NCI-H510A (cell line): ENCODE results near the gene RECK.
"Not testable (repeated sequence)": the region's sequence is repeated elsewhere in the genome, so short reads cannot be mapped to it uniquely, and the experiment has no call there.

Experiments used
- DNase-seq: peaks from one replicate; lab custom pipeline; 2025; lab: John Stamatoyannopoulos, UW

RECK gene

GRCh38 chr9:36036780-36037548, at the start of gene RECK:
TSS of gene RECK (plus strand) at chr9:36036913. CDS start at chr9:36036999, 86 bp downstream.
- DNase-seq: peak; percentile 69

- no peak for DNase-seq
These were observed 46.6 kb upstream of the RECK start for GRCh38 chr9:35990155-35990554.

- not testable (repeated sequence) for DNase-seq
These were observed 43.6 kb upstream of the RECK start for GRCh38 chr9:35993136-35993535.

- DNase-seq: no peak
These were observed 42.6 kb upstream of the RECK start for GRCh38 chr9:35993976-35994720.

GRCh38 chr9:35994959-35995358, 41.8 kb upstream of the RECK start:
- DNase-seq: no peak

GRCh38 chr9:35996358-35996970, 40.2 kb upstream of the RECK start:
- no peak for DNase-seq

GRCh38 chr9:35997016-35997415, 39.7 kb upstream of the RECK start:
- DNase-seq: not testable (repeated sequence)

GRCh38 chr9:35998333-35998732, 38.4 kb upstream of the RECK start:
- no peak for DNase-seq

GRCh38 chr9:36005891-36006290, 30.8 kb upstream of the RECK start:
- DNase-seq: no peak

- DNase-seq: no peak
These were observed 30.0 kb upstream of the RECK start for GRCh38 chr9:36006549-36007315.

- DNase-seq: no peak
These were observed 29.4 kb upstream of the RECK start for GRCh38 chr9:36007316-36007708.

GRCh38 chr9:36007852-36008251, 28.9 kb upstream of the RECK start:
- no peak for DNase-seq

- peak; percentile 13 for DNase-seq
These were observed 27.9 kb upstream of the RECK start for GRCh38 chr9:36008774-36009300.

- DNase-seq: no peak
These were observed 25.3 kb upstream of the RECK start for GRCh38 chr9:36011379-36011778.

- no peak for DNase-seq
These were observed 19.4 kb upstream of the RECK start for GRCh38 chr9:36017278-36017677.

- DNase-seq: no peak
These were observed 18.6 kb upstream of the RECK start for GRCh38 chr9:36018129-36018528.

- DNase-seq: no peak
These were observed 17.6 kb upstream of the RECK start for GRCh38 chr9:36018891-36019720.

- DNase-seq: no peak
These were observed 14.7 kb upstream of the RECK start for GRCh38 chr9:36021968-36022367.

GRCh38 chr9:36023260-36024048, 13.3 kb upstream of the RECK start:
- no peak for DNase-seq

GRCh38 chr9:36025746-36026145, 11.0 kb upstream of the RECK start:
- no peak for DNase-seq
